CD4-positive, alpha-beta T cell treated with Interleukin-2 at 100 ng/mL for 4 hours (primary cell): Measurements from ENCODE around the gene HOXA3.

Experiments used
- DNase-seq: peaks from one replicate; pipeline ENCODE4 v3.0.0-alpha.2; 2020; ENCODE audit warnings: low spot score

The HOXA3 gene

DNA sequence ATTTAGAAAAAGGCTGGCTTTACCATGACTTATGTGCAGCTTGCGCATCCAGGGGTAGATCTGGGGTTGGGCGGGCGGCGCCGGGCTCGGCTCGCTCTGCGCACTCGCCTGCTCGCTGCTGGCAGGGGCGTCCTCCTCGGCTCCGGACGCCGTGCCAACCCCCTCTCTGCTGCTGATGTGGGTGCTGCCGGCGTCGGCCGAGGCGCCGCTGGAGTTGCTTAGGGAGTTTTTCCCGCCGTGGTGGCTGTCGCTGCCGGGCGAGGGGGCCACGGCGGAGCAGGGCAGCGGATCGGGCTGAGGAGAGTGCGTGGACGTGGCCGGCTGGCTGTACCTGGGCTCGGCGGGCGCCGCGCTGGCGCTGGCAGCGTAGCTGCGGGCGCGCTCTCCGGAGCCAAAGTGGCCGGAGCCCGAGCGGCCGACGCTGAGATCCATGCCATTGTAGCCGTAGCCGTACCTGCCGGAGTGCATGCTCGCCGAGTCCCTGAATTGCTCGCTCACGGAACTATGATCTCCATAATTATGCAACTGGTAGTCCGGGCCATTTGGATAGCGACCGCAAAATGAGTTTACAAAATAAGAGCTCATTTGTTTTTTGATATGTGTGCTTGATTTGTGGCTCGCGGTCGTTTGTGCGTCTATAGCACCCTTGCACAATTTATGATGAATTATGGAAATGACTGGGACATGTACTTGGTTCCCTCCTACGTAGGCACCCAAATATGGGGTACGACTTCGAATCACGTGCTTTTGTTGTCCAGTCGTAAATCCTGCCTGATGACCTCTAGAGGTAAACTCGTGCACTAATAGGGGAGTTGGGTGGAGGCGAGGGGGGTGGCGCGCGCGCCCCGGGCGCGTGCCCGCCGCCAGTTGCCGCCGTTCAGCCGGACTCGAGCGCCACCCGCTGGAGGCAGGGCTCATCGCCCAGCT lies 9.1 kb downstream of the HOXA3 start, which contains the start of gene HOXA5:
Gene HOXA5, minus strand, starts transcription at position 659 of the 927 bp plus-strand sequence. Its CDS starts 74 bp downstream, at position 585.
- no peak for DNase-seq

DNA sequence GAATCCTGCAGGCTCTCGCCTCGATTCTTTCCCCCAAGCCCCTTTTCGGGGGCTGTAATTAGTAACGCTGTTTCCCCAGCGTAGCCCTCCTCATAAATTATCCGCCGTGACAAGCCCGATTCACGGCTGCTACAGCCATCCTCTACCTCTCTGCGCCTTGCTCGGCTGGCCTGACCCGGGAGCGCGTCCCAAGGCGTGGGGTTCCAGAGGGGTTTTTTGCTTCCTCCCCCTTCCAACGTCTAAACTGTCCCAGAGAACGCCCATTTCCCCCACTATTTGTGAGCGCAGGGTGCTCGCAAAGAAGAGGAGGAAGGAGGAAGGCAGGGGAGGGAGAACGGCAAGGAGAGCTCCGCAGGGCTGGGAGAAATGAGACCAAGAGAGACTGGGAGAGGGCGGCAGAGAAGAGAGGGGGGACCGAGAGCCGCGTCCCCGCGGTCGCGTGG lies 9.8 kb downstream of the HOXA3 start:
- DNase-seq = no peak

DNA sequence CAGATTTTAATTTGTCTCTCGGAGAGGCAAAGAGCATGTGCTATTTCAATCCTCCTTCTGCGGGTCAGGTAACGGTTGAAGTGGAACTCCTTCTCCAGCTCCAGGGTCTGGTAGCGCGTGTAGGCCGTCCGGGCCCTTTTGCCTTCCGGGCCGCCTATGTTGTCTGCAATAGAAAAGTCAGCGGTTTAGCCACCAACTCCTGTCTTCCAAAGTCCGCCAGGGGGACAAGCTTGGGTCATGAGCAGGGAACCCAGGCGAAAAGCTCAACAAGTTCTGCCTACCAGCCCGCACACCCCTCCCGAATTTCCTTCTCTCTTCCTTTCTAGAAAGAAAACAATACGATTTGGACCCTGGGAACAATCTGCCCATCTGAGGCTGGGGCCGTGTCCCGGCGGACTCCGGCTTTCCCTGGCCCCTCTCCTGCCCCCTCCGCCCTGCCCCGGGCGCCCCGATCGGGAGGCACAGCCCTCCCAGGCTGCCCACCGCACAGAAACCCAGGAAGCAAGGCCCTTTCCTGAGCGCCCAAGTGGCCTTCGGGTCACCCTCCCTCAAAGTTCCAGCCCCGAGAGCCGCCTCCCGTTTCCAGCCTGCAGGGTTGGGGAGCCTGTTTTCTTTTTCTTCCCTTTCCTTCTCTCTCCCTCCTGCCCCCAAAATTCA lies 10.3 kb downstream of the HOXA3 start:
- DNase-seq = no peak

DNA sequence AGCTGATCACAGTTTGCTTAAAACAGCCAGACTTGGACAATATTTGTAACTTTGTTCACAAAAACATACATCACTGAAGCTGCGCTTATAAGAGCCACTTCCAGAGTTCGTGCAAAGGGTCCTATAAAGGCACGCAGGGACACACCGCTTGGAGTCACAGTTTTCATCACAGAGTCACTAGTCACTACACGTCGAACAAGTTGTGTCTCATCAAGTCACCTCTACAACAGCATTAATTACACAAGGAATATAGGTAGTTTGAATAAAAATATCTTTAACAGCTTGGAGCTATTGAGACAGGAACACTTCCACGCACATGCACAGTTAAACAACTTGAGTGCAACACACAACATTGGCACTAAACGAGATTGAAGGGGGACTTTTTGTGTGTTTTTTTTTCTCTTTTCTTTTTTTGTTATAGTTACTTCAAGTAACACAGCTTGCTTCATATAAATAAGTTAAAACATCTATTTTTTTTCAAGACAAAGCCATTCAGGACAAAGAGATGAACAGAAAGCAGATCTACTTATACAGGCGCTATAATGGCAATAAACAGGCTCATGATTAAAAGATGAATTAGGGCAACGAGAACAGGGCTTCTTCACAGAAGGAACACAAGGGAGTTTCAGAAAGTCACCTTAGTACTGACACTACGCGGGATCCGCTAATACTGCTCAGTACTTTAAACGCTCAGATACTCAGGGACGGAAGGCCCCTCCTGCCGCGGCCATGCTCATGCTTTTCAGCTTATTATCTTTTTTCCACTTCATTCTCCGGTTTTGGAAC lies 11.1 kb downstream of the HOXA3 start:
- DNase-seq = no peak

DNA sequence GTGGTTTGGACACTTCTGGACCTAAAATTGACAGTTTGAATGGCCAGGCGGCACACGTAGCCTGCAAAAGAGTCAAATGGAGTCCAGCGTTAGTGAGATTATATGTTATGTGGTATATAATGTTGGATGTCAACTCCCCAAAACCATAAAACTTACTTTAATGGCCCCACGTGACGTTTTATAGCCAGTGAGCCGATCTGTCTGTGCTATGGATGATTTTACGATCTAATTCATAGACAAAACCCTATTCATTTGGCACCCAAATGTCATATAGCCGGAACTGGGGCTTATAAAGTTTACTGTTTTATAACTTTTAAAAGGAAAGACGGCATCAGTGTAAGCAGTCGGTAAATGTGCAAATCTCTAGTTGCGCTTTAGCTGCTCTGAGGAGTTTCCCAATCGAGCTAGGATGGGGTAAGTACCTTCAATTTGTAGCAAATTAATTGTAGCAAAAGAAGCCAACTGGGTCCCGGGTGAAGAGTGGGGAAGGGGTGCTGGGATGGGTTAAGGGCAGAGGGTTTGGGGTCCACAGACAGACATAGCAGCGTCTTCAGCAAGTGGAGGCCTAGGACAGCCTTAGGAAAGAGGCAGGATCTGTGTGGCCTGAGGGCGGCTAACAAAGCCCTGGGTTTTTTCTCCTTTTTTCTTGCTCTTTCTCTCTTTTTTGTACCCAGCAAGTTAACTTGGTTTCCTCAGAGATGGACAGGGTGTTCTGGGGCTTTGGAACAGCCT lies 12.1 kb downstream of the HOXA3 start:
- DNase-seq = no peak

DNA sequence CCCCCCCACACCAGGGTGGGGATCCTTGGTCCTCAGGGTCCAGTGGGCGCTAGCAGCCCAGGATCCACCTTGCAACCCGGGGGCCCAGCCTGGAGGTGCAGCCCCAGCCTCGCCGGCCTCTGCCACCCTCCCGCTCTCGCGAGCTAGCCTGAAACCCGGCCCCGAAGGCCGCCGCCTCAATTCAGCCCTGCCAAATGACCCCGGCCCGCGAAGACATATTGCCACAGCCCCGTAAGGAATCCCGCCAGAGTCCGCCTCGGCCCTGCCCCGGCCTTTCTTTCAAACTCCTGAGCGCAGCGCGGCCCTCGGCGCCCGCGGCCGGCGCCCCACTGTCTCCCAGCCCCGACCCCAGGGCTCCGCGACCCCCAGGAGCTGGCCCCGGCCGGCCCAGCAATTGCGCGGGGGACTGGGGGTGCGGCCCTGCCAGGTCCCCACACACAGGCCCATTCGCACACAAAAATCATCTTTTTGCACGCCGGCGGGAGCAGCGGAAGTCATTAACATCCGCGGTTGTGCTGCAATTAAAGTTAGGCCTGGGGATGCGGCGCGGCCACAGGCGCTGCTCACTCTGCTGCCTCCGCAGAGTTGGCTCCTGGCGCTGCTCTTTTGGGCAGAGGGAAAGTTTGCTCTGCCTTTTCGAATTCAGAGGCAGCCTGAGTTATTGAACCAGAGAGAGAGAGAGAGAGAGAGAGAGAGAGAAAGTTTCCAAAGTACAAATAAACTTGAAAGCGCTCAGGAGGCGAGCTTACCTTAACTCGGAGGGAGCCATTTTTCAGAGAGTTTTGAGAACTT lies 12.9 kb downstream of the HOXA3 start:
- DNase-seq = no peak

DNA sequence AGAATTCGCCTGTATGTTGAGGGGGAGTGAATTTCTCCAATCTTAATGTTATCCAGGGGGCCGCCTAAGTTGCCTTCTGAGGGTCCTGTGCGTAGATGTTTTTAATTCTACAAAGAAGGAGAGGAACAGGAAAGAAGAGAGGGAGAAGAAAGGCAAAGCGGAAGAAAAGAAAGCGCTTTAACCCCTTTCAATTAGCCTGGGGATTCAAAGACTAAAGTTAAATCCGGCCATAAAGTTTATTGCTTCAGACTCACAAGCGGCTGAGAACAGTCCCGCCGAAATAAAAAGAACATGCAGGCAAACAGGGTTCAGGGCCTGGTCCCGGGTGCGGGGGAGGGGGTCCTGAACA lies 13.4 kb downstream of the HOXA3 start:
- no peak for DNase-seq

DNA sequence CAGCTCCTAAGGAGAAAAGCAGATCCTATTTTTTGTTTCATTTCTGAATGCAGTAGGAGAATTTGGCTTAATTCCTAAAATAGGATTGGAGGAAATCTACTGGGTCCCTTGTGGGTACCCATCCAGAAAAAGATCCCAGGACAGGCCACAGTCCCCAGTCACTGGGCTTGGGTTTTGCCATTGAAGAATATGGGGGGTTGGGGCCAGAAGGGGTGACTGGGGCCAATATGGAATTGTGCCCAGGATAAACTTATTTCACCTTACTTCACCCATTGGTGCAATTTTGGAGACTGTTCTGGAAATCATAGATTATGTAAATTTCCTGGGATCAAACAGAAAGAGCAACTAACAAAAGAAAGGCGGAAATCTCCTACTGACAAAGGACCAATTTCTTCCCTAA lies 13.9 kb downstream of the HOXA3 start:
- DNase-seq = no peak

DNA sequence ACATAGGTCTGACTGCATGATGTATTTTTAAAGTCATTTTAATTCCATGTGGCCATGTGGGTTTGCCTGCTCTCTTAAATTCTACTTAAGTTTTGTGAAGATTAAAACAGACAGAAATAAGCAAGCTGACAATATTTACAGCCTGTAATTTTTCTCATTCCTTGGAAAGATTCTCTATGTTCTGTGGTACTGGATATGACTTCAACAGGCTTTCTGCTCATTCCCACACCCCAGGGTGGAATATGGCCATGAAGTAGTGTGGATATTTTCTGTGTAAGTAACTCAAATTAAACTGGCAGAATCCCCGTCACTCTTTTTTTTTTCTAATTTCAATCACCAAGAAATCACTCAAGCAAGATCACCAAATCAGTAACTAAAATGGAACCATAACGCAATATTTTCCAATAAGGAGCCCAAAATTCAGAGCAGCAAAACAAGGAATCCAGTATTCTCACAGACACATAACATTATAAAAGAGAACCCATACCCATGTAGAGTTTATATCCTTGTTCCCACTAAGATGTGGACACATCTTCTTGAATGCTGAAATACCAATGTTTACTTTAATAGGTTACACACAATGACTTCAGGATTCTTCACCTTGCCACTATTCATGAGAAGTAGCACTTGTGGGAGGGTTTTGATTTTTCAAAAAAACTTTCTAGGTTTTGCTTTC lies 14.6 kb downstream of the HOXA3 start:
- DNase-seq = no peak

DNA sequence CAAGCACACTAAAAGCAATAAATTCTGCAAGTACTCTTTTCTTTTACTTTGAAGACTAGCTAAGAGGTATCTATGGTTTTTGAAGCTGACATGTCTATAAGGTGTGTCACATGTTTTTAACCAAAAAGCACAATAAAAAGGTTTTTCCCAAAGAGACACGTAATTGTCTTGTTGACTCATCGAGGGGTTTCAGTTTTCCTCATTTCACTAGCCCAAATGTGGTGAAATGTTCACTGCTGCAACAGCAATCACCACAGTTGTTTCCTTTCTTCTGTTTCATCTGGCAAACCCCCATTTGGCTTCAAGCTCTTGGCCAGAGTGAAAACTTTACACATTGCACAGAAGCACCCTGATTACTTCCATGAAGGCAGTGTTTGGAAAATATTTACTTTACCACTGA lies 18.0 kb downstream of the HOXA3 start:
- DNase-seq = no peak

DNA sequence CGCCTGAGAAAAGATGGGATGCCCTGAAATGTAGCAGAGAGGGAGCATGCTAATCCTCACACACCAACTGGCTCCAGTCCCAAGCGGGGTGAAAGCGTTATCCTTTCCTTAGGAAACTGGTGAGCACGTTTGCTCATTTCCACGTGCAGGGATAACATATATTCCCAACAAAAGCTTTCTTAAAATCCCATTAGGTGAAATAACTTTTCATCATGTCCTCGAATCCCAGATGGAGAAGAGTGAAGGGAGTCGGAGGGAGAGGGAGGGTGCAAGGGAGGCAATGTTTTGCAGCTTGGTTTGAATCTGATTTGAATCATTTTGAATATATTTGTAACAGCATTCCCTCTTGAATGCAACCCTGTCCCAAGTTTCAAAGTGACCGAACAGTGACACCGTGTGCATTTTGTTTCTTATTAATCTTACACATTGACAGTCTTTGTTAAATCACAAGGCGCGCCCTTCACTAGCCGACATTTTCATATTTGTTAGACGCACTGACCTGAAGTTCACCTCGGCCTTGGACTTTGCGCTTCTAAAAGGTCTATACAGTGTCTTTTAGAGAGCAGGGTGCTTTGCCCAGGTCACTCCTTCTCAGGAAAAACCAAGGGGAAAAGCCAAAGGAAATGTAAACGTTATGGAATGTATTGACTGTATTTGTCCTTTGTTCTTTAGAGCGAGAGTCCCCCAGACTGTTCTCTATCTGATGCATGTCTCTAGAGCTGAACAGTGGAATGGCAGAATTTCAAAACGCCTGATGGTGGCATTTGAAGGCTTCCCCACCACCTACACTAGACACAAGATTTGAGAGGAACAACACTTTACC lies 18.8 kb downstream of the HOXA3 start:
- no peak for DNase-seq

DNA sequence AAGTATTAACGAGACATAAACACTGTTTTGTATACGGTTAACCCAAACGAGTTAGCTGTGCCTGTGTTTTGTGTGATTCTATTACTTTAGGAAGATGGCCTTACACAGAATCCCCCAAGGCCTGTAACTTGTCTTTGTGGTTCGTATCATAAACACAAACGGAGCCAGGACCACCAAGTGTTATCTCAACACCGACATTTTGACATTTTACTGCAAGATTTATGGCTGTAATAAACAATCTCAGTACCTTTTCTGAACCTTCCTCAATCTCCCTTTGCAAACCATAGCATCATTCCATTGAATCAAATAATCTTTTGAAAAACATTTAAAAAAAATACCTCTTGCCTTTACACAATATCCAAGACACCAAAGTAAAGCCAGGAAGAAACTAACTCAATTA lies 19.4 kb downstream of the HOXA3 start:
- DNase-seq = no peak

DNA sequence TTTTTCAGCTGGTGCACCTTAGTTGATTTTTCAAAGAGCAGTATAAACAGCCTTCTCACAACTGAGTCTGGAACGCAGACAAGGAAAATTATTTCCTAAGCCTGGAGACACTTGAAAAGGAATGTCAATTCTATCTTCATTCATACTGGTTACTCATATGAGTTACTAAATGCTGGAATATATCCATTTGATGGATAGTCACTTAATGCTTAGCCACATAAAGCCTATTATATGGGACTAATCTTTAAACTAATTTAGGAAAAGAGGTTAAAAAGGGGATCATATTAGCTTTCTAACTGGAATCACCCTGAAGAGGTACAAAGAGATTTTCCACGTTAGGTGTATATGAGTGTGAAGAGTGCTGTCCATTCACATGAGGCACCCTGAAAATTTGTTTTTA lies 20.2 kb downstream of the HOXA3 start:
- no peak for DNase-seq

DNA sequence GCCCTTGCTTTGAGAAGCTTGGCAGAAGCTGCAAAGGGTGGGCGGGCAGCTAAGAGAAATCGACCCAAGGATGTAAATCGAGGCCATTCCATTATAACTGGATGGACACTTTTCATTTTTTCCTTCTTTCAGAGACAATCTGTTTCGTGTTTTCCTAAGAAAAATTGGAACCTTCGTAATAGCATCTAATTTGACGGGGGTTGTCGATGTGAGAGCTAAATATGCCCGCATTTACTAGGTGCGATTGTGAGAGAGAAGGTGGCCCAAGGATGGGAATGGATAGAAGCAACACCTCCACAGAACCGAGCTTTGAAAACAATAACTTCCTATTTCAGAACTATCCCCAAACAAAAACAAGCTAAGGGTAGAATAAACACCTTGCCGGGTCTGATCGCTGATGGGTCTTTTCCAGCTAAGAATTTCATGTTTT lies 21.0 kb downstream of the HOXA3 start:
- DNase-seq = no peak

DNA sequence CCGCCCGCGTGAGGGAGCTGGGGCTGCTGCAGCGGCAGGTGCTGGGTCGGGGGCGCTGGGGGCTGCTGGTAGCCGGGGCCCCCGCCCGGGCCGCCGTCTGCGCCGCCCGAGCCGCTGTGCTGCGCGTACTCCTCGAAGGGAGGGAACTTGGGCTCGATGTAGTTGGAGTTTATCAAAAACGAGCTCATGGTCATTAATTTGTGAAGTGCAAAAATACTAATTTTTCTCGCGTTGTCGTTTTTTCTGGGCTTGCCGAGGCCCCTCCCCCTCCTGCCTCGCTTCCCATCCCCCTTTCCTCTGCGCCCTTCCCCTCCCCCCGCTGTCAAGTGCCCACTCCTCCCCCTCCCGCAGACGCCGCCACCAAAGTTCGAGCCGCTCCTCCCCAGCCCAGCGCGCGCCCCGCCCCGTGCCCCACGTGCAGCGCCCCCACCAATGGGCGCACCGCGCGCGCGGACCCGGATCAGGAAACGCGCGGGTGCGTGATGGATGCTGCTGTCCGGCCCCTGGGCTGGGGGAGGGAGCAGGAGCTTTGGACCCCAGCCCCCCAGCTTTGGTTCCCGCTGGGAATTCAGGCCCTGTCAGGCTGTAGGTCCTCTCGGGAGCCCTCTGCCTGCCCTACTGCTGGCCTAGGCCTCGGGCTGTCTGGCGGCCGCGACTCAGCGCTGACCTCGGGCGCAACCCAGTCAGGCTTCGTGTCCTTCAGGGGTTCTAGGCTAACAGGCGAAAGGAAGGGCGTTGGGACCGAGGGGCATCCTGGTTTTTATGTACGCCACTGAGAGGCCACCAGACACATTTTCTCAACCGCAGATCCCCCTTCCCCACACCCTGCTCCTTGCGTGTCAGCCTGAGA lies 21.6 kb downstream of the HOXA3 start, which contains the start of gene HOXA4:
Gene HOXA4, minus strand, starts transcription at position 218 of the 850 bp plus-strand sequence. Its CDS starts 24 bp downstream, at position 194.
- DNase-seq = peak; percentile 72

DNA sequence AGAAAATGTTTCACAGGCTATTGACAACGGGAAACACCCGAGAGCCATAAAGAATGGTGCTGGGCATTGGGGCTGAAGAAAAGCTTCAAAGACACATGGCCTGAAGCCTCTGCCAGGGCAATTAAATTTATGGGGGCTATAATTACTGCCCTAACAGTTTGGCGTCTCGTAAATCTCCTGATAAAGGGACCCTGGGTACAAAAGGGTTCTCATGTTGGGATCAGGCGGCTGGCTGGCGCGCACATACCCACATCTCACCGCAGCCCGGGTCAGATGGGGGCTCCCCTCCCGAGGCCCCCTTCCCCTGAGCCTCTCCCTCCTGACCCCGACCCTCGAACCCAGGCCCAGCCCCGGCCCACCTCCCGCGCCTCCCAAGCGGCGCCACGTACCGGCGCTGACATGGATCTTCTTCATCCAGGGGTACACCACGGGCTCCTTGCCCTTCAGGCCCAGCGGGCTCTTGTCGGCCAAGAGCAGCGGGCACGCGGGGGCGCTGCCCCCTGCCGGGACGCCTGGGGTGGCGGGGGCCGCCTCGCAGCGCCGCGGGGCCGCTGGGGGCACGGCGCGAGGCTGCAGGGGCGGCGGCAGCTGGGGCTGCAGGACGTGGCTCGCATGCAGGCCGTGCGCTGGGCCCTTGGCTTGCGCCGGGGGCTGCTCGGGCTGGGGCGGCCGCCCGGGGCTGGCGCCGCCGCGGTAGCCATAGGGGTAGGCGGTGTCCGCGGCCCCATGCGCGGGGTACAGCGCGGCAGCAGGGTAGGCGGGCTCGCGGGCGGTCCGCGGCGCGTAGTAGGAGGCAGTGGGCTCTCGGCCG lies 22.4 kb downstream of the HOXA3 start:
- DNase-seq = no peak
